OCI-LY7 (cell line): ENCODE measurements around the gene STUM.

Source experiments
- EZH2phosphoT487 ChIP-seq: fragments of 200-600 bp; sonication (generic); IDR thresholded peaks from 2 replicates; pipeline ENCODE4 v1.6.1; 2018; ENCODE audit warnings: low read depth, borderline replicate concordance, mild to moderate bottlenecking, mixed run types, antibody characterized with exemption, low read length, moderate library complexity, mixed read lengths
- TF ChIP-seq, protein P1 (sequence below): fragments of 200-600 bp; sonication (generic); conservative IDR thresholded peaks from 2 replicates; pipeline ENCODE4 v1.5.1; 2014; ENCODE audit warnings: mild to moderate bottlenecking, antibody characterized with exemption, low read length, moderate library complexity, mixed read lengths

DNA sequence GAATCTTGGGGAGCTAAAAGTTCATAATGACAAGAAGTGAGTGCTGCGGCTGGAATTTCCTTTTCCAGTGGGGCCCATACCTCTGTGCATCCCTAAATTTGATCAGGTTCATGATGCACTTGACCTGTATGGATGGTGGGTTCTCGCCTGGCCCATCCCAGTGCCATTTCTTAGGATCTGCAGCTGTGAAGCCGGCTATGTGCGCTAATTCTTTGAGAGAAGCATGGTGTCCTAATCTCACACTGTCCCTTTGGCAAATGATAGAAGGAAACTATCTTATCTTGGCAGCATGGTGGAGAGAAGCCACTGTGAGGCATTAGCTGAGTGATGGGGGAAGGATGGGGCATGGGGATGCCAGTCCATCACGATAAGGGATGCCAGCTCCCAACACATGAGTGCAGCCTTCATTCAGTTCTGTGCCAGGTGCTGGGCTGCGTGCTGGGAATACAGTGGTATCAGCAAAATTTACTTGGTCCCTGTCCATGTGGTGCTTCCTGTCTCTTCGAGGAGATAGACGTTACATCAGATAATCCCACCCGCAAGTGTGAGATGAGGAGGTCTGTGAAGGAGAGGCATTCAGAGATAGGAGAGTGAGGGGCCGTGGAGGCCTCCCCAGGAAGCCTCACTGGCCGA is 30.5 kb downstream of the STUM start:
- TF ChIP-seq, protein P1, sequence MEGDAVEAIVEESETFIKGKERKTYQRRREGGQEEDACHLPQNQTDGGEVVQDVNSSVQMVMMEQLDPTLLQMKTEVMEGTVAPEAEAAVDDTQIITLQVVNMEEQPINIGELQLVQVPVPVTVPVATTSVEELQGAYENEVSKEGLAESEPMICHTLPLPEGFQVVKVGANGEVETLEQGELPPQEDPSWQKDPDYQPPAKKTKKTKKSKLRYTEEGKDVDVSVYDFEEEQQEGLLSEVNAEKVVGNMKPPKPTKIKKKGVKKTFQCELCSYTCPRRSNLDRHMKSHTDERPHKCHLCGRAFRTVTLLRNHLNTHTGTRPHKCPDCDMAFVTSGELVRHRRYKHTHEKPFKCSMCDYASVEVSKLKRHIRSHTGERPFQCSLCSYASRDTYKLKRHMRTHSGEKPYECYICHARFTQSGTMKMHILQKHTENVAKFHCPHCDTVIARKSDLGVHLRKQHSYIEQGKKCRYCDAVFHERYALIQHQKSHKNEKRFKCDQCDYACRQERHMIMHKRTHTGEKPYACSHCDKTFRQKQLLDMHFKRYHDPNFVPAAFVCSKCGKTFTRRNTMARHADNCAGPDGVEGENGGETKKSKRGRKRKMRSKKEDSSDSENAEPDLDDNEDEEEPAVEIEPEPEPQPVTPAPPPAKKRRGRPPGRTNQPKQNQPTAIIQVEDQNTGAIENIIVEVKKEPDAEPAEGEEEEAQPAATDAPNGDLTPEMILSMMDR, result no peak
- no peak for TF ChIP-seq EZH2phosphoT487
